GM12801 (cell line): ENCODE data around the gene EFNB3.

Experiments used
- CTCF ChIP-seq: IDR thresholded peaks from one replicate; pipeline ENCODE4 v1.5.1; 2011; ENCODE audit warnings: control low read depth; ENCODE audit not compliant: insufficient read length; ENCODE audit errors: extremely low read depth

EFNB3 gene

GRCh38 chr17:7703584-7704479, 1.2 kb upstream of the EFNB3 start:
- TF ChIP-seq CTCF: no peak

GRCh38 chr17:7705269-7706255, 560 bp downstream of the EFNB3 start:
- TF ChIP-seq CTCF: no peak

- no peak for TF ChIP-seq CTCF
Measured at GRCh38 chr17:7706631-7707354, 1.8 kb downstream of the EFNB3 start.

GRCh38 chr17:7707446-7707845, 2.4 kb downstream of the EFNB3 start:
- TF ChIP-seq CTCF: no peak

- TF ChIP-seq CTCF: no peak
Measured at GRCh38 chr17:7707858-7708750, 3.1 kb downstream of the EFNB3 start.

- TF ChIP-seq CTCF: no peak
Measured at GRCh38 chr17:7709031-7709430, 4.0 kb downstream of the EFNB3 start.
